ENCODE measurements around the gene PDE6G.

DNA sequence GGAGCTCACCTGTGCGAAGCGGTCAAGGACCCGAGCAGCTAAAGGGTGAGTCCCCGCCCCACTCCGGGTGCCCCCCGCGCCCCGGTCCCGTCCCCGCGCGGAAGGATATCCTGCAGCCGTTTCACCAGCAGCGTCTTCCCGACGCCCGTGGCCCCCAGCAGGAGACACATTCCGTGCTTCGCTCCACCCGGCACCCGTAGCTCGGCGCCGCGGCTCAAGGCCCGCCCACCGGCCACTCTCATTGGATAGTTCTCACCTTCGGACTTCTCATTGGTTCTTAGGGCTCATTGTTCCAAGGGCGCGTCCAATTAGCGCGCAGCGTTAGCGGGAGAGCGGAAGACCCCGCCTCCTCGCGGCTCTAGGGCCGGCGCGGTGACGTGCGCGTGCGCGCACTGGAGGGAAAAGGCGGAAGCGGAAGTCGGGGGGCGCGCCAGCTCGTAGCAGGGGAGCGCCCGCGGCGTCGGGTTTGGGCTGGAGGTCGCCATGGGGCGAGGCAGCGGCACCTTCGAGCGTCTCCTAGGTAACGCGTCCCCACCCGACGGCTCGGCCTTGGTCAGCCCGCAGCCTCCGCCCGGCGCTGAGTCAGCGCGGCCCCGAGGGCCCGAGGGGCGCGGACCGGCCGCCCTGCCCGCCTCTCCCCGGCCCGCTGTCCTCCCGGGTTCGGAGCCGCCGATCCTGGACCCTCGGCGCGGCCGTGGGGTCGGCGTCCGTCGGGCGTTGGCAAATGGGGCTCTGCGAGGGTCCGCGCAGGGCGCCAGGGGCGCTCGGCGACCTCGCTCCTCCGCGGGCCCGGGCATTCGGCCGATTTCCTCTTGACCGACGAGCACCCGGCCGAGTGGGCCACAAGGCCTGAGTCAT lies 27.5 kb upstream of the PDE6G start, which contains the start of the genes ARL16 and HGS:
- peak; percentile 70 for TF ChIP-seq MAX (IDR thresholded peaks at IDR 0.05)
- no peak for TF ChIP-seq CEBPB (IDR thresholded peaks at IDR 0.05)
- TF ChIP-seq YY1 (IDR thresholded peaks at IDR 0.05; ENCODE audit: low read depth) = 0 out of 2 replicates have a peak, but pooled peaks have one; percentile 54
- no peak for TF ChIP-seq RAD21 (IDR thresholded peaks at IDR 0.05; ENCODE audit: low read depth)
- peak; percentile 60; the same call in 1 of the 2 replicates for TF ChIP-seq TAF1 (IDR thresholded peaks at IDR 0.05; ENCODE audit: low read depth)
- TF ChIP-seq EP300 (IDR thresholded peaks at IDR 0.05; ENCODE audit: borderline replicate concordance) = no peak
- TF ChIP-seq, protein P1, sequence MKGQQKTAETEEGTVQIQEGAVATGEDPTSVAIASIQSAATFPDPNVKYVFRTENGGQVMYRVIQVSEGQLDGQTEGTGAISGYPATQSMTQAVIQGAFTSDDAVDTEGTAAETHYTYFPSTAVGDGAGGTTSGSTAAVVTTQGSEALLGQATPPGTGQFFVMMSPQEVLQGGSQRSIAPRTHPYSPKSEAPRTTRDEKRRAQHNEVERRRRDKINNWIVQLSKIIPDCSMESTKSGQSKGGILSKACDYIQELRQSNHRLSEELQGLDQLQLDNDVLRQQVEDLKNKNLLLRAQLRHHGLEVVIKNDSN (IDR thresholded peaks at IDR 0.05) = no peak
- TF ChIP-seq TEAD4 (IDR thresholded peaks at IDR 0.05) = peak; percentile 86
- TF ChIP-seq NFIC (IDR thresholded peaks at IDR 0.05) = 0 out of 2 replicates have a peak, but pooled peaks have one; percentile 23
- TF ChIP-seq, protein P2, sequence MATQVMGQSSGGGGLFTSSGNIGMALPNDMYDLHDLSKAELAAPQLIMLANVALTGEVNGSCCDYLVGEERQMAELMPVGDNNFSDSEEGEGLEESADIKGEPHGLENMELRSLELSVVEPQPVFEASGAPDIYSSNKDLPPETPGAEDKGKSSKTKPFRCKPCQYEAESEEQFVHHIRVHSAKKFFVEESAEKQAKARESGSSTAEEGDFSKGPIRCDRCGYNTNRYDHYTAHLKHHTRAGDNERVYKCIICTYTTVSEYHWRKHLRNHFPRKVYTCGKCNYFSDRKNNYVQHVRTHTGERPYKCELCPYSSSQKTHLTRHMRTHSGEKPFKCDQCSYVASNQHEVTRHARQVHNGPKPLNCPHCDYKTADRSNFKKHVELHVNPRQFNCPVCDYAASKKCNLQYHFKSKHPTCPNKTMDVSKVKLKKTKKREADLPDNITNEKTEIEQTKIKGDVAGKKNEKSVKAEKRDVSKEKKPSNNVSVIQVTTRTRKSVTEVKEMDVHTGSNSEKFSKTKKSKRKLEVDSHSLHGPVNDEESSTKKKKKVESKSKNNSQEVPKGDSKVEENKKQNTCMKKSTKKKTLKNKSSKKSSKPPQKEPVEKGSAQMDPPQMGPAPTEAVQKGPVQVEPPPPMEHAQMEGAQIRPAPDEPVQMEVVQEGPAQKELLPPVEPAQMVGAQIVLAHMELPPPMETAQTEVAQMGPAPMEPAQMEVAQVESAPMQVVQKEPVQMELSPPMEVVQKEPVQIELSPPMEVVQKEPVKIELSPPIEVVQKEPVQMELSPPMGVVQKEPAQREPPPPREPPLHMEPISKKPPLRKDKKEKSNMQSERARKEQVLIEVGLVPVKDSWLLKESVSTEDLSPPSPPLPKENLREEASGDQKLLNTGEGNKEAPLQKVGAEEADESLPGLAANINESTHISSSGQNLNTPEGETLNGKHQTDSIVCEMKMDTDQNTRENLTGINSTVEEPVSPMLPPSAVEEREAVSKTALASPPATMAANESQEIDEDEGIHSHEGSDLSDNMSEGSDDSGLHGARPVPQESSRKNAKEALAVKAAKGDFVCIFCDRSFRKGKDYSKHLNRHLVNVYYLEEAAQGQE (IDR thresholded peaks at IDR 0.05; ENCODE audit: low read depth) = no peak
- no peak for TF ChIP-seq TCF12 (IDR thresholded peaks at IDR 0.05; ENCODE audit: low read depth)
